ENCODE results near the gene AGAP5. TPM values are rescaled to one million over a fixed set of nuclear protein-coding genes. Genes with fewer than 3 reads are reported as not detected.
"Not testable (repeated sequence)": the region's sequence is repeated elsewhere in the genome, so short reads cannot be mapped to it uniquely, and the experiment has no call there.

The AGAP5 gene
- 10 to 100 TPM in 3 of 6 donors, 1 to 10 TPM in 3; 6.6 to 25.1 (median 8.7) TPM for total RNA-seq

- DNase-seq, result peak in 1 of 2 donors; percentile 69
- 93 to 97% methylated on average over 6 to 13 of the region's 16 CpGs for WGBS, 2 donors
Measured at GRCh38 chr10:73697675-73698159, at the start of gene AGAP5. AGAP5 (minus strand) TSS chr10:73698109; CDS start chr10:73697755, 354 bp downstream.

GRCh38 chr10:73746721-73747120 lies 48.8 kb upstream of the AGAP5 start:
- 79 to 89% methylated on average over 2 of the region's 2 CpGs for WGBS, 2 donors
- Histone ChIP-seq H3K27me3 (no peaks in the 10 kb centered on the region), H3K4me1 (peaks cover 27 to 60% (median 46%) of the 10 kb centered on the region in 4 donors), H3K27ac (no peak overlapping the region), H3K4me3 (no peak overlapping the region), H3K9me3 (no peaks in the 10 kb centered on the region), H3K36me3 (peaks cover 13 to 54% (median 32%) of the 10 kb centered on the region in 4 donors)
- DNase-seq (no peak), ATAC-seq (ENCODE audit: low FRiP score in 2 of 2) (no peak)
- no peak for TF ChIP-seq POLR2AphosphoS5 (IDR thresholded peaks at IDR 0.05)
- TF ChIP-seq EP300 (IDR thresholded peaks at IDR 0.05), result no peak
- TF ChIP-seq POLR2A (IDR thresholded peaks at IDR 0.05), result no peak
- TF ChIP-seq CTCF (IDR thresholded peaks at IDR 0.05), result no peak

More at GRCh38 chr10:73697675-73698159, at the start of gene AGAP5:
- not testable (repeated sequence) for H3K27me3 ChIP-seq; H3K4me1 ChIP-seq; H3K4me3 ChIP-seq; H3K9me3 ChIP-seq; H3K27ac ChIP-seq; ATAC-seq (ENCODE audit: low FRiP score in 2 of 2)
- H3K36me3 ChIP-seq, result peaks cover 0 to 13% (median 0%) of the 10 kb centered on the region in 4 donors

DNA sequence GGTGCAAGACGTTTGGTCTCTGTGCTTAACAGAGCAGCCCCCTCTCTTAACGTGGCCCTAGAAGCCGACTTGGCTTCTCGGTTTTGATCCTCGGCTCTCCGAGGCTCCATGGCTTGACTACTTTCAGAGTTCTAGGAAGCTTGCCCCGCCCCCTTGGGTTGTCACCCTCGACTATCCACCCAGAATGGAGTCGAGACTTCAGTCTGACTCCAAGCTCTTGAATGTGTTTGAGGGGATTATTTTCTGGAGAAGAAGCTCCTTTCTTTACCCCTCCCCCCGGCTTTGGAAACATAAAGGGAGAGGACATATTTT lies 46.7 kb upstream of the AGAP5 start:
- WGBS, 2 donors, result 1 to 3% methylated on average over 7 to 10 of the region's 10 CpGs
- Histone ChIP-seq H3K27ac (peak overlapping the region; percentile 89 to 93 (median 92)), H3K27me3 (no peaks in the 10 kb centered on the region), H3K9me3 (no peaks in the 10 kb centered on the region), H3K4me3 (peak overlapping the region; percentile 69 to 92 (median 76)), H3K4me1 (peaks cover 27 to 52% (median 41%) of the 10 kb centered on the region in 4 donors), H3K36me3 (peaks cover 11 to 40% (median 23%) of the 10 kb centered on the region in 4 donors)
- DNase-seq, result peak in 1 of 2 donors; percentile 69
- ATAC-seq (ENCODE audit: low FRiP score in 2 of 2), result peak; percentile 71 to 72
- no peak for TF ChIP-seq POLR2A (IDR thresholded peaks at IDR 0.05)
- no peak for TF ChIP-seq EP300 (IDR thresholded peaks at IDR 0.05)
- no peak for TF ChIP-seq POLR2AphosphoS5 (IDR thresholded peaks at IDR 0.05)
- no peak for TF ChIP-seq CTCF (IDR thresholded peaks at IDR 0.05)

- no peaks in the 10 kb centered on the region for H3K9me3 ChIP-seq
- H3K4me3 ChIP-seq, result peak within 1 kb of the TSS; percentile 69 to 92 (median 76)
- peaks cover 27 to 46% (median 39%) of the 10 kb centered on the region in 4 donors for H3K4me1 ChIP-seq
- TF ChIP-seq POLR2A (IDR thresholded peaks at IDR 0.05) (peak in 3 of 4 donors; percentile 34 to 70 (median 69)), POLR2AphosphoS5 (IDR thresholded peaks at IDR 0.05) (peak; percentile 88 to 90), EP300 (IDR thresholded peaks at IDR 0.05) (peak in 1 of 4 donors; percentile 16), CTCF (IDR thresholded peaks at IDR 0.05) (peak in 4 of 6 experiments; percentile 6 to 23 (median 14))
- peaks cover 11 to 37% (median 20%) of the 10 kb centered on the region in 4 donors for H3K36me3 ChIP-seq
- WGBS, 2 donors, result 0% methylated on average over 26 to 36 of the region's 36 CpGs
- H3K27me3 ChIP-seq, result no peaks in the 10 kb centered on the region
- peak within 1 kb of the TSS; percentile 89 to 93 (median 92) for H3K27ac ChIP-seq
- DNase-seq, result peak; percentile 94 to 96
- peak; percentile 96 to 98 for ATAC-seq (ENCODE audit: low FRiP score in 2 of 2)
Measured at GRCh38 chr10:73743905-73744663, 46.2 kb upstream of the AGAP5 start, which contains the start of gene SEC24C. SEC24C (plus strand) TSS chr10:73744372; CDS start chr10:73746833, 2,461 bp downstream.

GRCh38 chr10:73743327-73743904 lies 45.5 kb upstream of the AGAP5 start:
- H3K27ac ChIP-seq, result peak overlapping the region; percentile 89 to 93 (median 92)
- no peaks in the 10 kb centered on the region for H3K27me3 ChIP-seq
- H3K9me3 ChIP-seq, result no peaks in the 10 kb centered on the region
- peak overlapping the region; percentile 53 to 92 (median 74) for H3K4me3 ChIP-seq
- TF ChIP-seq POLR2AphosphoS5 (IDR thresholded peaks at IDR 0.05) (no peak), POLR2A (IDR thresholded peaks at IDR 0.05) (no peak), EP300 (IDR thresholded peaks at IDR 0.05) (no peak)
- peaks cover 21 to 40% (median 35%) of the 10 kb centered on the region in 4 donors for H3K4me1 ChIP-seq
- ATAC-seq (ENCODE audit: low FRiP score in 2 of 2) (no peak), DNase-seq (no peak)
- peaks cover 8 to 30% (median 14%) of the 10 kb centered on the region in 4 donors for H3K36me3 ChIP-seq
- WGBS, 2 donors, result 35 to 42% methylated on average over 6 of the region's 6 CpGs

All from upper lobe of left lung (tissue), 6 donors.